ENCODE data around the gene DNAJC5G.

The DNAJC5G gene

GRCh38 chr2:27322301-27322765 lies 47.1 kb downstream of the DNAJC5G start:
- DNase-seq (ENCODE audit: low spot score), result no peak
- H3K14ac ChIP-seq (ENCODE audit: low read length), result no peak overlapping the region
- WGBS, 2 donors (ENCODE audit: extremely low coverage in 2 of 2, insufficient read length in 2 of 2, insufficient replicate concordance in 1 of 2), result no CpG with 5 or more reads among the region's 10 CpGs
- peaks cover 6 to 12% of the 10 kb centered on the region in 2 donors for H3K4me1 ChIP-seq (ENCODE audit: control insufficient read depth in 2 of 2, insufficient read depth in 1 of 2, low read depth in 1 of 2, low read length in 2 of 2)
- H4K91ac ChIP-seq (ENCODE audit: low read depth, low read length, poor library complexity), result no peak overlapping the region
- H3K18ac ChIP-seq (ENCODE audit: low read length), result peak overlapping the region; percentile 49
- peak overlapping the region; percentile 86 for H2AFZ ChIP-seq (ENCODE audit: low read length)
- H3K4me3 ChIP-seq (ENCODE audit: low read length in 2 of 2), result peak overlapping the region; percentile 74 to 86
- H3K36me3 ChIP-seq (replicated peaks in 1 of 2; ENCODE audit: control insufficient read depth in 2 of 2, insufficient read depth in 2 of 2, low read length in 2 of 2), result peaks cover 13 to 30% of the 10 kb centered on the region in 2 donors
- H2BK5ac ChIP-seq (ENCODE audit: low read length), result no peak overlapping the region
- H4K8ac ChIP-seq (ENCODE audit: low read depth, low read length), result no peak overlapping the region
- peaks cover 2% of the 10 kb centered on the region for H3K79me1 ChIP-seq (ENCODE audit: low read depth, low read length)
- H3K27me3 ChIP-seq (ENCODE audit: control insufficient read depth in 3 of 3, insufficient read depth in 3 of 3, low read depth in 1 of 3, low read length in 3 of 3), result no peaks in the 10 kb centered on the region
- H2BK120ac ChIP-seq (ENCODE audit: low read depth, low read length), result no peak overlapping the region
- no peak overlapping the region for H2BK12ac ChIP-seq (ENCODE audit: low read length)
- H2BK15ac ChIP-seq (ENCODE audit: low read length), result no peak overlapping the region
- no peak overlapping the region for H3K4ac ChIP-seq (ENCODE audit: low read length)
- no peaks in the 10 kb centered on the region for H3K9me3 ChIP-seq (replicated peaks in 1 of 2; ENCODE audit: control insufficient read depth in 2 of 2, insufficient read depth in 1 of 2, low read depth in 1 of 2, low read length in 2 of 2)
- peak overlapping the region; percentile 95 for H3K23ac ChIP-seq (ENCODE audit: low read depth, low read length, poor library complexity)
- H3K9ac ChIP-seq (ENCODE audit: low read depth, low read length, poor library complexity), result peak overlapping the region; percentile 86
- H2AK5ac ChIP-seq (ENCODE audit: low read depth, low read length), result peak overlapping the region; percentile 20
- peak overlapping the region; percentile 83 for H3K4me2 ChIP-seq (ENCODE audit: insufficient read depth, low read length, poor library complexity, severe bottlenecking)
- H3K27ac ChIP-seq (replicated peaks; ENCODE audit: low read length), result no peak overlapping the region

DNA sequence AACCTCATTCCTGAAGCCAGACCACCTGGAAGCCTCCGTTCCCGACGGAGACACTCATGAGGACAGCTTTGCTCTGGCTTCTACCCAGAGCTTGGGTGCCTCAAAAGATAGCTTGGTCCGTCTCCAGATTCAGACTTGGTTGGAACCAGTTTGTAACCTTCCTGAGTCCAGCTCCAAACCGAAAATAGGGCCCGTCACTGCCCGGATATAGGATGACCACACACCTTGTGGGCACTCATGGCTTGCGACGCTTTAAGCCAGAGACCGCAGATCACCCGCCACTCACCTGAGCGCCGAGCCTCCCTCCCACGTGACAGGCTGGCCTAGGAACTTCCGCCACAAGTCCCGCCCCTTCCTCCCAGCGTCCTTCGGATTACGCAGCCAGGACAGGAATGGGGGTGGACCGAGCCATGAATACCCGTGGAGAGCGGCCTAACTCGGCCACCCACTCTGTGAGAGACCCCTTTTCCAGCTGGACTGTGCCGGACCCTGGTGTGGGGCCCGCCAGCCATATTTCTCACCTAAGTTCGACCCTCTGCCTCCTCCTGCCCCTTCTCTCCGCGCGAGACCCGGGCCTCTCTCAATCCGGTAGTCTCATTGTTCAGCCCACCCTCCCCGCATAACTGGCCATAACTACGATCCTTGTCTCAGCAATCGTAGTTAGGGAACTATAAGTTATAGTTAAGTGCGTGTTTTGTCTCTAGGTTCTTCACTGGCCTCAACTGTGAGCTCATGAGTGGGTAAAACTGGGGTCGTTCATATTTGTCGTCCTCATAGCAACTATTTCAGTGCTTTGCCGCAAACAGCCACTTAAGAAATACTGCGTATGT lies 47.7 kb downstream of the DNAJC5G start, which contains the start of gene MPV17:
Gene MPV17 (minus strand): TSS at position 332 of the 830 bp plus-strand sequence. CDS start 580 bp downstream, outside the sequence.
- Histone ChIP-seq H3K79me1 (ENCODE audit: low read depth, low read length) (peaks cover 2% of the 10 kb centered on the region), H3K27ac (replicated peaks; ENCODE audit: low read length) (peak within 1 kb of the TSS; percentile 41), H3K9ac (ENCODE audit: low read depth, low read length, poor library complexity) (peak within 1 kb of the TSS; percentile 86), H2BK12ac (ENCODE audit: low read length) (no peak within 1 kb of the TSS), H3K36me3 (replicated peaks in 1 of 2; ENCODE audit: control insufficient read depth in 2 of 2, insufficient read depth in 2 of 2, low read length in 2 of 2) (peaks cover 14 to 31% of the 10 kb centered on the region in 2 donors), H3K18ac (ENCODE audit: low read length) (peak within 1 kb of the TSS; percentile 95), H2BK120ac (ENCODE audit: low read depth, low read length) (no peak within 1 kb of the TSS), H3K14ac (ENCODE audit: low read length) (no peak within 1 kb of the TSS), H4K8ac (ENCODE audit: low read depth, low read length) (peak within 1 kb of the TSS; percentile 95), H3K4me3 (ENCODE audit: low read length in 2 of 2) (peak within 1 kb of the TSS; percentile 74 to 86), H2AFZ (ENCODE audit: low read length) (peak within 1 kb of the TSS; percentile 86), H3K27me3 (ENCODE audit: control insufficient read depth in 3 of 3, insufficient read depth in 3 of 3, low read depth in 1 of 3, low read length in 3 of 3) (no peaks in the 10 kb centered on the region), H4K91ac (ENCODE audit: low read depth, low read length, poor library complexity) (no peak within 1 kb of the TSS), H2BK5ac (ENCODE audit: low read length) (no peak within 1 kb of the TSS), H3K4me2 (ENCODE audit: insufficient read depth, low read length, poor library complexity, severe bottlenecking) (peak within 1 kb of the TSS; percentile 83), H3K9me3 (replicated peaks in 1 of 2; ENCODE audit: control insufficient read depth in 2 of 2, insufficient read depth in 1 of 2, low read depth in 1 of 2, low read length in 2 of 2) (no peaks in the 10 kb centered on the region), H2AK5ac (ENCODE audit: low read depth, low read length) (peak within 1 kb of the TSS; percentile 78), H3K4ac (ENCODE audit: low read length) (no peak within 1 kb of the TSS), H3K4me1 (ENCODE audit: control insufficient read depth in 2 of 2, insufficient read depth in 1 of 2, low read depth in 1 of 2, low read length in 2 of 2) (peaks cover 6 to 12% of the 10 kb centered on the region in 2 donors), H3K23ac (ENCODE audit: low read depth, low read length, poor library complexity) (peak within 1 kb of the TSS; percentile 95), H2BK15ac (ENCODE audit: low read length) (no peak within 1 kb of the TSS)
- peak; percentile 72 for DNase-seq (ENCODE audit: low spot score)
- no CpG with 5 or more reads among the region's 39 CpGs for whole genome bisulfite sequencing, 2 donors (ENCODE audit: extremely low coverage in 2 of 2, insufficient read length in 2 of 2, insufficient replicate concordance in 1 of 2)

GRCh38 chr2:27323596-27324285 lies 48.5 kb downstream of the DNAJC5G start:
- Histone ChIP-seq H3K36me3 (replicated peaks in 1 of 2; ENCODE audit: control insufficient read depth in 2 of 2, insufficient read depth in 2 of 2, low read length in 2 of 2) (peaks cover 20 to 39% of the 10 kb centered on the region in 2 donors), H3K4me2 (ENCODE audit: insufficient read depth, low read length, poor library complexity, severe bottlenecking) (peak overlapping the region; percentile 83), H3K9me3 (replicated peaks in 1 of 2; ENCODE audit: control insufficient read depth in 2 of 2, insufficient read depth in 1 of 2, low read depth in 1 of 2, low read length in 2 of 2) (no peaks in the 10 kb centered on the region), H3K79me1 (ENCODE audit: low read depth, low read length) (peaks cover 2% of the 10 kb centered on the region), H4K91ac (ENCODE audit: low read depth, low read length, poor library complexity) (no peak overlapping the region), H3K14ac (ENCODE audit: low read length) (no peak overlapping the region), H4K8ac (ENCODE audit: low read depth, low read length) (no peak overlapping the region), H3K9ac (ENCODE audit: low read depth, low read length, poor library complexity) (peak overlapping the region; percentile 74), H3K27ac (replicated peaks; ENCODE audit: low read length) (no peak overlapping the region), H3K23ac (ENCODE audit: low read depth, low read length, poor library complexity) (no peak overlapping the region), H2BK12ac (ENCODE audit: low read length) (no peak overlapping the region), H3K27me3 (ENCODE audit: control insufficient read depth in 3 of 3, insufficient read depth in 3 of 3, low read depth in 1 of 3, low read length in 3 of 3) (no peaks in the 10 kb centered on the region), H3K18ac (ENCODE audit: low read length) (no peak overlapping the region), H2BK5ac (ENCODE audit: low read length) (no peak overlapping the region), H3K4ac (ENCODE audit: low read length) (no peak overlapping the region), H3K4me3 (ENCODE audit: low read length in 2 of 2) (peak overlapping the region; percentile 74 to 86), H3K4me1 (ENCODE audit: control insufficient read depth in 2 of 2, insufficient read depth in 1 of 2, low read depth in 1 of 2, low read length in 2 of 2) (peaks cover 6 to 12% of the 10 kb centered on the region in 2 donors), H2BK120ac (ENCODE audit: low read depth, low read length) (no peak overlapping the region), H2BK15ac (ENCODE audit: low read length) (no peak overlapping the region), H2AFZ (ENCODE audit: low read length) (peak overlapping the region; percentile 86), H2AK5ac (ENCODE audit: low read depth, low read length) (no peak overlapping the region)
- WGBS, 2 donors (ENCODE audit: extremely low coverage in 2 of 2, insufficient read length in 2 of 2, insufficient replicate concordance in 1 of 2), result no CpG with 5 or more reads among the region's 5 CpGs
- DNase-seq (ENCODE audit: low spot score), result no peak

DNA sequence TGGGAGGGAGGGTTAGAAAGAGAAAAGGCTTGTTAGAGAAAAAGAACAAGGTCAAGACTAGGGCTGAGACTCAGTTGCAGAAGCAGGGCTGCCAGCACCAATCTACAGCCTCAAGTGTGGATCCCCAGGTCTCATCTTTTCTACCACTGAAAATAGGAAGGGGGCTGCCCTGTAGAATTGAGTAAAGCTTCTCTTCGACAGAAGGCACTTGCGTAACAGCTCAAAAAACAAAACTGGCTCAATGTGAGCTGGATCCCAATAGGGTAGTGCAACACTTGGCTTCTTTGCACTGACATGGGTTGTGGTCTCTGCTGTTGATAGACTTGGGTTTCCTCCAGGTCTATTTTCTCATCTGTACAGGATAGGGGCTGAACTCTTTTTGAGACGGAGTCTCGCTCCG lies 49.5 kb downstream of the DNAJC5G start:
- Histone ChIP-seq H3K27ac (replicated peaks; ENCODE audit: low read length) (no peak overlapping the region), H3K4ac (ENCODE audit: low read length) (no peak overlapping the region), H2BK120ac (ENCODE audit: low read depth, low read length) (no peak overlapping the region), H3K4me2 (ENCODE audit: insufficient read depth, low read length, poor library complexity, severe bottlenecking) (no peak overlapping the region), H3K9ac (ENCODE audit: low read depth, low read length, poor library complexity) (no peak overlapping the region), H3K4me3 (ENCODE audit: low read length in 2 of 2) (no peak overlapping the region), H3K27me3 (ENCODE audit: control insufficient read depth in 3 of 3, insufficient read depth in 3 of 3, low read depth in 1 of 3, low read length in 3 of 3) (no peaks in the 10 kb centered on the region), H3K9me3 (replicated peaks in 1 of 2; ENCODE audit: control insufficient read depth in 2 of 2, insufficient read depth in 1 of 2, low read depth in 1 of 2, low read length in 2 of 2) (no peaks in the 10 kb centered on the region), H3K18ac (ENCODE audit: low read length) (no peak overlapping the region), H2BK12ac (ENCODE audit: low read length) (no peak overlapping the region), H2AK5ac (ENCODE audit: low read depth, low read length) (no peak overlapping the region), H2AFZ (ENCODE audit: low read length) (no peak overlapping the region), H4K91ac (ENCODE audit: low read depth, low read length, poor library complexity) (no peak overlapping the region), H3K14ac (ENCODE audit: low read length) (no peak overlapping the region), H3K23ac (ENCODE audit: low read depth, low read length, poor library complexity) (no peak overlapping the region), H3K79me1 (ENCODE audit: low read depth, low read length) (peaks cover 2% of the 10 kb centered on the region), H3K4me1 (ENCODE audit: control insufficient read depth in 2 of 2, insufficient read depth in 1 of 2, low read depth in 1 of 2, low read length in 2 of 2) (peaks cover 6 to 12% of the 10 kb centered on the region in 2 donors), H2BK5ac (ENCODE audit: low read length) (no peak overlapping the region), H3K36me3 (replicated peaks in 1 of 2; ENCODE audit: control insufficient read depth in 2 of 2, insufficient read depth in 2 of 2, low read length in 2 of 2) (peaks cover 29 to 49% of the 10 kb centered on the region in 2 donors), H4K8ac (ENCODE audit: low read depth, low read length) (no peak overlapping the region), H2BK15ac (ENCODE audit: low read length) (no peak overlapping the region)
- no CpG with 5 or more reads among the region's 5 CpGs for WGBS, 2 donors (ENCODE audit: extremely low coverage in 2 of 2, insufficient read length in 2 of 2, insufficient replicate concordance in 1 of 2)
- DNase-seq (ENCODE audit: low spot score), result no peak
